Smooth muscle cell (in vitro differentiated cells): ENCODE results near the gene FUBP1. TPM values are rescaled to one million over a fixed set of nuclear protein-coding genes. Genes with fewer than 3 reads are reported as not detected.

Experiments
- DNase-seq: peaks from one replicate; lab custom pipeline; 2025; ENCODE audit not compliant: unreplicated experiment; lab: John Stamatoyannopoulos, UW
- H2AFZ ChIP-seq: fragments of 200-600 bp; sonication (generic); 2 replicates; pipeline ENCODE4 v1.6.0; 2016; ENCODE audit warnings: antibody characterized with exemption, low read depth, mild to moderate bottlenecking
- H3F3A ChIP-seq: fragments of 200-600 bp; sonication (generic); 2 replicates; pipeline ENCODE4 v1.6.0; 2017; ENCODE audit warnings: antibody characterized with exemption, low read depth
- H3K27ac ChIP-seq: fragments of 200-600 bp; sonication (generic); 2 replicates; pipeline ENCODE4 v1.5.1; 2016; ENCODE audit warnings: low read depth, mild to moderate bottlenecking
- H3K27me3 ChIP-seq: fragments of 200-600 bp; sonication (generic); 2 replicates; pipeline ENCODE4 v1.6.1; 2016; ENCODE audit warnings: low read depth, mild to moderate bottlenecking
- H3K36me3 ChIP-seq: fragments of 200-600 bp; sonication (generic); 2 replicates; pipeline ENCODE4 v1.5.1; 2016; ENCODE audit warnings: low read depth
- H3K4me1 ChIP-seq: fragments of 200-600 bp; sonication (generic); 2 replicates; pipeline ENCODE4 v1.5.1; 2016; ENCODE audit warnings: low read depth
- H3K4me2 ChIP-seq: fragments of 200-600 bp; sonication (generic); 2 replicates; pipeline ENCODE4 v1.6.0; 2016; ENCODE audit warnings: mild to moderate bottlenecking
- H3K4me3 ChIP-seq: fragments of 200-600 bp; sonication (generic); 2 replicates; pipeline ENCODE4 v1.5.1; 2016; ENCODE audit warnings: mild to moderate bottlenecking
- H3K79me2 ChIP-seq: fragments of 200-600 bp; sonication (generic); 2 replicates; pipeline ENCODE4 v1.6.0; 2016; ENCODE audit warnings: low read depth, mild to moderate bottlenecking
- H3K9ac ChIP-seq: fragments of 200-600 bp; sonication (generic); 2 replicates; pipeline ENCODE4 v1.6.0; 2016; ENCODE audit warnings: low read depth
- H3K9me3 ChIP-seq: fragments of 200-600 bp; sonication (generic); replicated peaks from 2 replicates; pipeline ENCODE4 v1.5.1; 2016; ENCODE audit warnings: low read depth
- H4K20me1 ChIP-seq: fragments of 200-600 bp; sonication (generic); 2 replicates; pipeline ENCODE4 v1.6.0; 2016; ENCODE audit warnings: low read depth
- CTCF ChIP-seq: fragments of 200-600 bp; sonication (generic); IDR thresholded peaks from 2 replicates; pipeline ENCODE4 v1.5.1; 2017; ENCODE audit warnings: borderline replicate concordance, mild to moderate bottlenecking, antibody characterized with exemption; ENCODE audit not compliant: insufficient read depth, poor library complexity, severe bottlenecking
- WGBS: methylation state at CpG from one replicate; pipeline ENCODE4 v1.1.7; 2016; ENCODE audit warnings: low lambda C conversion rate; 5-methylcytosine and 5-hydroxymethylcytosine counted together
- polyA plus RNA-seq: library from polyadenylated mRNA; unstranded; fragments of >200 nt; fragmentation: Nextera tagmentation; extraction: Ambion mirVana; gene quantifications from 2 replicates; pipeline ENCODE4 v1.2.1, GENCODE V29; 2016
- total RNA-seq: library from RNA; depleted of rRNA; stranded (reverse); fragments of >200 nt; gene quantifications from 2 replicates; pipeline ENCODE4 v1.2.3, GENCODE V29; 2014

The FUBP1 gene
- total and polyA plus RNA-seq, 2 experiments from 2014 or later: 50.5 to 144 TPM

GRCh38 chr1:77942400-77943140 lies 36.3 kb downstream of the FUBP1 start:
- Histone ChIP-seq H3K9ac (no peak overlapping the region), H3K4me1 (no peaks in the 10 kb centered on the region), H3K27me3 (no peaks in the 10 kb centered on the region), H3F3A (peaks cover 28% of the 10 kb centered on the region), H3K79me2 (peaks cover 4% of the 10 kb centered on the region), H3K36me3 (peaks cover 25% of the 10 kb centered on the region), H3K4me2 (no peak overlapping the region), H2AFZ (no peak overlapping the region), H3K27ac (no peak overlapping the region), H3K9me3 (no peaks in the 10 kb centered on the region), H3K4me3 (no peak overlapping the region), H4K20me1 (peaks cover 35% of the 10 kb centered on the region)
- DNase-seq: no peak
- WGBS: 98% methylated on average over 4 of the region's 4 CpGs
- no peak for TF ChIP-seq CTCF

GRCh38 chr1:77940921-77941570 lies 37.8 kb downstream of the FUBP1 start:
- DNase-seq: no peak
- Histone ChIP-seq H2AFZ (no peak overlapping the region), H3K27me3 (no peaks in the 10 kb centered on the region), H3F3A (peaks cover 19% of the 10 kb centered on the region), H3K4me2 (no peak overlapping the region), H3K36me3 (peaks cover 11% of the 10 kb centered on the region), H3K9ac (no peak overlapping the region), H3K9me3 (no peaks in the 10 kb centered on the region), H3K79me2 (no peaks in the 10 kb centered on the region), H4K20me1 (peaks cover 20% of the 10 kb centered on the region), H3K4me1 (no peaks in the 10 kb centered on the region), H3K4me3 (no peak overlapping the region), H3K27ac (no peak overlapping the region)
- no peak for TF ChIP-seq CTCF
- 93% methylated on average over 4 of the region's 4 CpGs for WGBS

GRCh38 chr1:77938651-77939050 lies 40.2 kb downstream of the FUBP1 start:
- Histone ChIP-seq H3K27ac (no peak overlapping the region), H3K36me3 (peaks cover 7% of the 10 kb centered on the region)

More at GRCh38 chr1:77938651-77939050, 40.2 kb downstream of the FUBP1 start:
- Histone ChIP-seq H4K20me1 (no peaks in the 10 kb centered on the region), H3K79me2 (no peaks in the 10 kb centered on the region), H3K9me3 (no peaks in the 10 kb centered on the region), H3K27me3 (no peaks in the 10 kb centered on the region), H3K4me3 (no peak overlapping the region), H3K4me2 (no peak overlapping the region), H3K4me1 (no peaks in the 10 kb centered on the region), H3K9ac (no peak overlapping the region), H3F3A (peaks cover 19% of the 10 kb centered on the region), H2AFZ (no peak overlapping the region)
- DNase-seq: no peak
- TF ChIP-seq CTCF: no peak
